Measurements from ENCODE around the gene AXDND1. TPM values are rescaled to one million over a fixed set of nuclear protein-coding genes. Genes with fewer than 3 reads are reported as not detected.

The AXDND1 gene
- total and polyA plus RNA-seq, 9 of the 15 experiments (the other 6 are each of a cell fraction or from before 2014, with no cell fraction given): 0.03 to 0.13 (median 0.06) TPM; not detected in 5

DNA sequence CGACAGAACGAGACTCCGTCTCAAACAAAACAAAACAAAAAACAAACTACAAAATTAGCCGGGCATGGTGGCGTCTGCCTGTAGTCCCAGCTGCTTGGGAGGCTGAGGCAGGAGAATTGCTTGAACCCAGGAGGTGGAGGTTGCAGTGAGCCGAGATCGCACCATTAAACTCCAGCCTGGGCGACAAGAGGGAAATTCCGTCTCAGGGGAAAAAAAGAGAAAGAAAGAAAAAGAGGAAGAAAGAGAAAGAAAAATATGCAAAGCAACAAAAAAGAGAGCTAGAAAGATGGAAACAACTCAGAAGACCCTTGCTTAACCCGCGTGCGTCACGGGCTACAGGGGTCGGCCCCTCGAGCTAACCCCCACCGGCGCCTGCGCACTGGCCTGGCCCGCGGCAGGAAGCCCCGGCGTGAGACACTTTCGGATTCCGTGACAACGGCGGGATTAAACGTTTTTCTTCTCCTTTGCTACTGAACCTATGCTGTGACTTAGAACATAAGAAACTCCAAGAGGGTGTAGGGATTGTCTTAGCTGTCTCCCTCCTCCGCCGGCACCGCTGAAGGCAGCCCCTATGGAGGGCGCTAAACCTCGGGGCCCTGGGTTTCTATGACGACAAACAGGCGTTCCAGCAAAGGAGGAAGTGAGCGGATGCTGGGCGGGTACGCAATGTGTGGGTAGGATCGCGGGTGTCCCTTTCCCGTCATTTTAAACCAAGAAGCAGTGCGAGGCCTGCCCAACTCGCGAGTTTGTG lies at the start of gene AXDND1 (continued):
- TF ChIP-seq RCOR1 (IDR thresholded peaks at IDR 0.05; ENCODE audit: borderline replicate concordance in 1 of 2, low read depth in 2 of 2, low read length in 2 of 2) (peak in 1 of 2 experiments; percentile 63; a peak in 1 of 4 replicates), CHD2 (IDR thresholded peaks at IDR 0.05; ENCODE audit: low read depth, low read length) (peak; percentile 64; the same call in 1 of the 2 replicates), RNF2 (IDR thresholded peaks at IDR 0.05) (no peak), JUND (IDR thresholded peaks at IDR 0.05; ENCODE audit: borderline replicate concordance, low read depth, low read length) (peak; percentile 39; the same call in 1 of the 2 replicates), JUND (tag; IDR thresholded peaks at IDR 0.05; ENCODE audit: borderline replicate concordance, low read depth, low read length) (peak; percentile 52; the same call in 1 of the 3 replicates), DPF2 (IDR thresholded peaks at IDR 0.05) (peak; percentile 77), REST (IDR thresholded peaks at IDR 0.05; ENCODE audit: borderline replicate concordance) (0 out of 2 replicates have a peak, but pooled peaks have one; percentile 3), REST (CRISPR knock-in tag; IDR thresholded peaks at IDR 0.05; ENCODE audit: low read depth) (0 out of 2 replicates have a peak, but pooled peaks have one; percentile 14), ZNF395 (CRISPR knock-in tag; IDR thresholded peaks at IDR 0.05) (0 out of 2 replicates have a peak, but pooled peaks have one; percentile 44), SRSF3 (IDR thresholded peaks at IDR 0.05; ENCODE audit: insufficient read depth, low read length) (no peak), ZNF41 (CRISPR knock-in tag; conservative IDR thresholded peaks at IDR 0.05) (no peak), YY1 (IDR thresholded peaks at IDR 0.05; ENCODE audit: borderline replicate concordance in 1 of 3, control insufficient read depth in 1 of 3, extremely low read depth in 1 of 3, insufficient read depth in 3 of 3, insufficient read length in 1 of 3, insufficient replicate concordance in 2 of 3, low read depth in 1 of 3, low read length in 2 of 3) (peak in 2 of 3 experiments; percentile 51 to 79)
- TF ChIP-seq, protein P1, sequence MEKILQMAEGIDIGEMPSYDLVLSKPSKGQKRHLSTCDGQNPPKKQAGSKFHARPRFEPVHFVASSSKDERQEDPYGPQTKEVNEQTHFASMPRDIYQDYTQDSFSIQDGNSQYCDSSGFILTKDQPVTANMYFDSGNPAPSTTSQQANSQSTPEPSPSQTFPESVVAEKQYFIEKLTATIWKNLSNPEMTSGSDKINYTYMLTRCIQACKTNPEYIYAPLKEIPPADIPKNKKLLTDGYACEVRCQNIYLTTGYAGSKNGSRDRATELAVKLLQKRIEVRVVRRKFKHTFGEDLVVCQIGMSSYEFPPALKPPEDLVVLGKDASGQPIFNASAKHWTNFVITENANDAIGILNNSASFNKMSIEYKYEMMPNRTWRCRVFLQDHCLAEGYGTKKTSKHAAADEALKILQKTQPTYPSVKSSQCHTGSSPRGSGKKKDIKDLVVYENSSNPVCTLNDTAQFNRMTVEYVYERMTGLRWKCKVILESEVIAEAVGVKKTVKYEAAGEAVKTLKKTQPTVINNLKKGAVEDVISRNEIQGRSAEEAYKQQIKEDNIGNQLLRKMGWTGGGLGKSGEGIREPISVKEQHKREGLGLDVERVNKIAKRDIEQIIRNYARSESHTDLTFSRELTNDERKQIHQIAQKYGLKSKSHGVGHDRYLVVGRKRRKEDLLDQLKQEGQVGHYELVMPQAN (IDR thresholded peaks at IDR 0.05; ENCODE audit: borderline replicate concordance): peak; percentile 98

Data from K562 (cell line).